ENCODE measurements around the gene SLC16A6.

GRCh38 chr17:68248891-68249290 lies 42.0 kb downstream of the SLC16A6 start:
- TF ChIP-seq CTCF (IDR thresholded peaks at IDR 0.05 in 4 of 5, conservative IDR thresholded peaks at IDR 0.05 in 1 of 5) = no peak
- TF ChIP-seq POLR2A (IDR thresholded peaks at IDR 0.05) = no peak

Measured in gastrocnemius medialis (tissue), 4 donors.